Measurements from ENCODE around the gene ARHGEF28. TPM values are rescaled to one million over a fixed set of nuclear protein-coding genes. Genes with fewer than 3 reads are reported as not detected.

ARHGEF28 gene
- total RNA-seq, 1 experiment from 2014 or later, result 6.1 TPM

GRCh38 chr5:73812962-73813588, 187.1 kb downstream of the ARHGEF28 start:
- no peaks in the 10 kb centered on the region for H3K9me3 ChIP-seq (ENCODE audit: control insufficient read depth in 1 of 2, insufficient read depth in 1 of 2, low read depth in 1 of 2, low read length in 2 of 2)
- no peak overlapping the region for H3K4me2 ChIP-seq (ENCODE audit: low read length)
- TF ChIP-seq POLR2A (IDR thresholded peaks at IDR 0.05; ENCODE audit: borderline replicate concordance, extremely low read depth, insufficient read depth, insufficient read length), result no peak
- TF ChIP-seq YY1 (IDR thresholded peaks at IDR 0.05; ENCODE audit: extremely low read depth, insufficient replicate concordance, low read depth, low read length), result no peak
- no peak for TF ChIP-seq ATF3 (IDR thresholded peaks at IDR 0.05)
- no peak for TF ChIP-seq SRF (IDR thresholded peaks at IDR 0.05; ENCODE audit: low read depth)
- no peak for TF ChIP-seq TCF7L2 (IDR thresholded peaks at IDR 0.05; ENCODE audit: borderline replicate concordance, extremely low read depth, insufficient read depth, insufficient read length)
- TF ChIP-seq, protein P1, sequence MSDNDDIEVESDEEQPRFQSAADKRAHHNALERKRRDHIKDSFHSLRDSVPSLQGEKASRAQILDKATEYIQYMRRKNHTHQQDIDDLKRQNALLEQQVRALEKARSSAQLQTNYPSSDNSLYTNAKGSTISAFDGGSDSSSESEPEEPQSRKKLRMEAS (IDR thresholded peaks at IDR 0.05), result no peak
- no peak for TF ChIP-seq CEBPB (IDR thresholded peaks at IDR 0.05; ENCODE audit: low read depth)
- TF ChIP-seq EGR1 (IDR thresholded peaks at IDR 0.05; ENCODE audit: low read depth), result no peak
- no peak for TF ChIP-seq SIN3A (IDR thresholded peaks at IDR 0.05; ENCODE audit: low read depth)
- TF ChIP-seq ZNF274 (IDR thresholded peaks at IDR 0.05; ENCODE audit: low read depth, low read length), result no peak
- no peak for TF ChIP-seq RAD21 (IDR thresholded peaks at IDR 0.05; ENCODE audit: low read depth)
- TF ChIP-seq, protein P2, sequence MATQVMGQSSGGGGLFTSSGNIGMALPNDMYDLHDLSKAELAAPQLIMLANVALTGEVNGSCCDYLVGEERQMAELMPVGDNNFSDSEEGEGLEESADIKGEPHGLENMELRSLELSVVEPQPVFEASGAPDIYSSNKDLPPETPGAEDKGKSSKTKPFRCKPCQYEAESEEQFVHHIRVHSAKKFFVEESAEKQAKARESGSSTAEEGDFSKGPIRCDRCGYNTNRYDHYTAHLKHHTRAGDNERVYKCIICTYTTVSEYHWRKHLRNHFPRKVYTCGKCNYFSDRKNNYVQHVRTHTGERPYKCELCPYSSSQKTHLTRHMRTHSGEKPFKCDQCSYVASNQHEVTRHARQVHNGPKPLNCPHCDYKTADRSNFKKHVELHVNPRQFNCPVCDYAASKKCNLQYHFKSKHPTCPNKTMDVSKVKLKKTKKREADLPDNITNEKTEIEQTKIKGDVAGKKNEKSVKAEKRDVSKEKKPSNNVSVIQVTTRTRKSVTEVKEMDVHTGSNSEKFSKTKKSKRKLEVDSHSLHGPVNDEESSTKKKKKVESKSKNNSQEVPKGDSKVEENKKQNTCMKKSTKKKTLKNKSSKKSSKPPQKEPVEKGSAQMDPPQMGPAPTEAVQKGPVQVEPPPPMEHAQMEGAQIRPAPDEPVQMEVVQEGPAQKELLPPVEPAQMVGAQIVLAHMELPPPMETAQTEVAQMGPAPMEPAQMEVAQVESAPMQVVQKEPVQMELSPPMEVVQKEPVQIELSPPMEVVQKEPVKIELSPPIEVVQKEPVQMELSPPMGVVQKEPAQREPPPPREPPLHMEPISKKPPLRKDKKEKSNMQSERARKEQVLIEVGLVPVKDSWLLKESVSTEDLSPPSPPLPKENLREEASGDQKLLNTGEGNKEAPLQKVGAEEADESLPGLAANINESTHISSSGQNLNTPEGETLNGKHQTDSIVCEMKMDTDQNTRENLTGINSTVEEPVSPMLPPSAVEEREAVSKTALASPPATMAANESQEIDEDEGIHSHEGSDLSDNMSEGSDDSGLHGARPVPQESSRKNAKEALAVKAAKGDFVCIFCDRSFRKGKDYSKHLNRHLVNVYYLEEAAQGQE (IDR thresholded peaks at IDR 0.05; ENCODE audit: low read depth), result no peak
- TF ChIP-seq EZH2phosphoT487 (IDR thresholded peaks at IDR 0.05; ENCODE audit: borderline replicate concordance), result no peak
- no peak for TF ChIP-seq CBX3 (IDR thresholded peaks at IDR 0.05; ENCODE audit: low read depth)
- CTCF ChIA-PET, result no interaction called here
- no peaks in the 10 kb centered on the region for H3K79me2 ChIP-seq (ENCODE audit: insufficient read depth, low read length)
- intact Hi-C loops (cut with micrococcal nuclease), result loop anchor here (10.0 kb wide), 1 partner anchor 832 kb away; the partner anchor contains the start of gene ENC1
- no peak overlapping the region for H3K4me3 ChIP-seq (replicated peaks in 1 of 2; ENCODE audit: low read depth in 1 of 2, low read length in 2 of 2)
- H2AFZ ChIP-seq (ENCODE audit: low read depth, low read length, poor library complexity, severe bottlenecking), result no peak overlapping the region
- H3K27ac ChIP-seq (ENCODE audit: low read depth, low read length), result no peak overlapping the region
- no TSS peak for BruUV-seq (replicated peaks)
- no peak overlapping the region for H3K9ac ChIP-seq (ENCODE audit: low read length)
- H3K27me3 ChIP-seq (ENCODE audit: insufficient read depth, low read length), result no peaks in the 10 kb centered on the region
- H3K9me2 ChIP-seq (ENCODE audit: insufficient read depth), result no peaks in the 10 kb centered on the region
- H3K36me3 ChIP-seq (ENCODE audit: control insufficient read depth in 1 of 2, insufficient read depth in 2 of 2, low read length in 2 of 2), result no peaks in the 10 kb centered on the region
- no peaks in the 10 kb centered on the region for H3K4me1 ChIP-seq (ENCODE audit: control insufficient read depth in 1 of 2, insufficient read depth in 2 of 2, low read length in 2 of 2)
- POLR2A ChIA-PET, result no interaction called here
- RAD21 ChIA-PET (ENCODE audit: low non-redundant PET in 1 of 2, low total read pairs in 2 of 2, uncharacterized antibody in 2 of 2, unreplicated experiment in 2 of 2), result no interaction called here
- H4K20me1 ChIP-seq (ENCODE audit: insufficient read depth), result no peaks in the 10 kb centered on the region
- DNase-seq (ENCODE audit: low read depth, low spot score) (no peak), ATAC-seq (no peak)
